Small intestine (tissue), 7 donors: ENCODE measurements around the gene CPB2. TPM values are rescaled to one million over a fixed set of nuclear protein-coding genes. Genes with fewer than 3 reads are reported as not detected.

ENCODE experiments used
- DNase-seq, 2 donors: peaks; one replicate each; pipeline versions ENCODE4 v3.0.0 to v3.0.0-alpha.2; 2013
- FAIRE-seq: peaks from 2 replicates; lab custom pipeline; 2012; peaks lifted over from hg19 to GRCh38; lab: Jason Lieb, UNC
- H3K27ac ChIP-seq, 3 donors: one replicate each; pipeline ENCODE4 v1.5.1; 2013; ENCODE audit warnings: low read length in 2 of 3, mild to moderate bottlenecking in 2 of 3, control low read depth in 1 of 3, inconsistent platforms in 1 of 3, low read depth in 1 of 3, moderate library complexity in 1 of 3
- H3K27me3 ChIP-seq, 3 donors: one replicate each; pipeline ENCODE4 v1.6.1; 2013; ENCODE audit warnings: low read length in 3 of 3, inconsistent platforms in 1 of 3; ENCODE audit not compliant: control insufficient read depth in 3 of 3, insufficient read depth in 3 of 3
- H3K36me3 ChIP-seq, 3 donors: one replicate each; pipeline ENCODE4 v1.6.1; 2013; ENCODE audit warnings: low read length in 3 of 3, inconsistent platforms in 1 of 3, low read depth in 1 of 3, mild to moderate bottlenecking in 1 of 3, moderate library complexity in 1 of 3; ENCODE audit not compliant: control insufficient read depth in 3 of 3, insufficient read depth in 2 of 3
- H3K4me1 ChIP-seq, 3 donors: one replicate each; pipeline ENCODE4 v1.6.1; 2013; ENCODE audit warnings: low read length in 2 of 3, inconsistent platforms in 1 of 3, low read depth in 1 of 3, mild to moderate bottlenecking in 1 of 3, moderate library complexity in 1 of 3; ENCODE audit not compliant: control insufficient read depth in 3 of 3, insufficient read depth in 2 of 3
- H3K4me3 ChIP-seq, 3 donors: one replicate each; pipeline ENCODE4 v1.5.1; 2013; ENCODE audit warnings: low read length in 3 of 3, control low read depth in 1 of 3, inconsistent platforms in 1 of 3, low read depth in 1 of 3, mild to moderate bottlenecking in 1 of 3, moderate library complexity in 1 of 3
- H3K9me3 ChIP-seq, 2 donors: one replicate each; pipeline ENCODE4 v1.6.1; 2013; ENCODE audit warnings: low read depth in 1 of 2, low read length in 1 of 2; ENCODE audit not compliant: control insufficient read depth in 2 of 2, insufficient read depth in 1 of 2
- WGBS, 3 donors: extraction: QIAGEN DNeasy Blood & Tissue Kit; methylation state at CpG; one replicate each; pipeline ENCODE4 v1.1.7; 2013; 5-methylcytosine and 5-hydroxymethylcytosine counted together
- polyA plus RNA-seq, 4 donors: library from polyadenylated mRNA; stranded (reverse) in 3 of 4; unstranded in 1 of 4; fragments of 200-250 nt in 3 of 4; fragments of 120-200 nt in 1 of 4; gene quantifications; one replicate each; pipeline versions ENCODE4 v1.2.1 to v1.2.3, GENCODE V29; 2013
- donor health status: healthy with polysubstance abuse.
- donor health status: control.
- donor health status: control.
- donor health status: Bipolar disorder and iron deficiency.
- donor health status: healthy.

Gene CPB2
- polyA plus RNA-seq, 4 donors: 0.06 TPM; not detected in 3

GRCh38 chr13:46114613-46115012 lies 9.8 kb upstream of the CPB2 start:
- H3K36me3 ChIP-seq: no peaks in the 10 kb centered on the region
- H3K4me1 ChIP-seq: no peaks in the 10 kb centered on the region
- FAIRE-seq (no peak), DNase-seq (no peak)
- H3K4me3 ChIP-seq: no peak overlapping the region
- no peaks in the 10 kb centered on the region for H3K9me3 ChIP-seq
- H3K27me3 ChIP-seq: no peaks in the 10 kb centered on the region
- WGBS, 3 donors: 88 to 91% (median 89%) methylated on average over 9 of the region's 9 CpGs
- no peak overlapping the region for H3K27ac ChIP-seq

DNA sequence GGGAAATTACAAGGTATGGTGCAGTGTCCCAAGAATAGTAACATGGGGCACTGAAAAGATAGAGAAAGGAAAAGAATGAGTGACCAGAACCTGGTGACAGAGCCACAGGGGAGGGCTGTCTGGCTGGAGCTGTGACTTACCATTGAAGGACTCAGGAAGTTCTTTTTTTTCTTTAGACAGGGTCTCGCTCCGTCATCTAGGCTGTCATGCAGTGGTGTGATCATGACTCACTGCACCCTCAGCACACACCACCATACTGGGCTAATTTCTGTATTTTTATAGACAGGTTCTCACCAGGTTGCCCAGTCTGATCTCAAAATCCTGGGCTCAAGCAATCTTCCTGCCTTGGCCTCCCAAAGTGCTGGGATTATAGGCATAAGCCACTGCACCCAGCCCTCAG lies 8.8 kb upstream of the CPB2 start:
- H3K4me3 ChIP-seq: no peak overlapping the region
- WGBS, 3 donors: 66 to 84% (median 76%) methylated on average over 2 of the region's 2 CpGs
- FAIRE-seq: no peak
- H3K36me3 ChIP-seq: no peaks in the 10 kb centered on the region
- H3K9me3 ChIP-seq: no peaks in the 10 kb centered on the region
- DNase-seq: no peak
- H3K4me1 ChIP-seq: no peaks in the 10 kb centered on the region
- H3K27ac ChIP-seq: no peak overlapping the region
- no peaks in the 10 kb centered on the region for H3K27me3 ChIP-seq

DNA sequence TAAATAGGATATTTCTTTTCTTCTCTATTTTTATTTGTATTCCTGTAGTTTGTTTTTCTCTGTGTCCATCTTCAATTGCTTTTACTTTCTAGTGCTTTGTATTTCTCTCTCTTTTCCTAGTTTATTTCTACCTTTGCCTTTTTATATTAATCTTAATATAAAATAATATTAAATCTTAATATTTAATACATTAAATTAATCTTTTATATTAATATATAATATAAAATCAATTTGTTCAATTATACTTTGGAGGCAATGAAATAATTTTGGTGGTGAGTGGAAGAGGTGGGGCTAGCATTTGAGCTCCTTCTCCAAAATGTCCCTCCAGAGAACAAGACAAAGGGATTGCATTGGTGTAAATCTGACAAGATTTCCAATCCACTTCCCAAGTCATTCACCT lies 6.3 kb upstream of the CPB2 start:
- Histone ChIP-seq H3K9me3 (no peaks in the 10 kb centered on the region), H3K4me3 (no peak overlapping the region), H3K27me3 (no peaks in the 10 kb centered on the region), H3K36me3 (no peaks in the 10 kb centered on the region), H3K4me1 (no peaks in the 10 kb centered on the region), H3K27ac (no peak overlapping the region)
- FAIRE-seq (no peak), DNase-seq (no peak)

DNA sequence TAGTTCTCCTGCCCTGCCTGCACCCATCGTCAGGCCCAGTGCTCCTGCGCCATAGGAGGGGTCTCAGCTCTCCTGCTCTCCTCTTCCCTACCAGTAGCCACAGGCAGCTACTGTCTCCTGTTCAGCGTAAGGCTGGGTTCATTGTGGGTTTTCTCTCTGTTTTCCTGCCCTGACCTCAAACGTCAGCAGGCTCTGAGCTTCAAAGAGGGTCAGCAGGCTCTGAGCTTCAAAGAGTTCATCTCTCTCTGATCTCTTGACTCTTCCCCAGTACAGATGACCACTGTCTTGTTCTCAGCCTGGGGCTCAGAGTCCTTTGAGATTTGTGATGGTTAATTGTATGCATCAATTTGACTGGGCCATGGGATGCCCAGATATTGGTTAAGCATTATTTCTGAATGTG lies 4.6 kb upstream of the CPB2 start:
- Histone ChIP-seq H3K27me3 (no peaks in the 10 kb centered on the region), H3K4me3 (no peak overlapping the region), H3K27ac (no peak overlapping the region), H3K36me3 (no peaks in the 10 kb centered on the region), H3K9me3 (no peaks in the 10 kb centered on the region), H3K4me1 (no peaks in the 10 kb centered on the region)
- WGBS, 3 donors: 44 to 70% (median 66%) methylated on average over 4 of the region's 4 CpGs
- DNase-seq (no peak), FAIRE-seq (no peak)

DNA sequence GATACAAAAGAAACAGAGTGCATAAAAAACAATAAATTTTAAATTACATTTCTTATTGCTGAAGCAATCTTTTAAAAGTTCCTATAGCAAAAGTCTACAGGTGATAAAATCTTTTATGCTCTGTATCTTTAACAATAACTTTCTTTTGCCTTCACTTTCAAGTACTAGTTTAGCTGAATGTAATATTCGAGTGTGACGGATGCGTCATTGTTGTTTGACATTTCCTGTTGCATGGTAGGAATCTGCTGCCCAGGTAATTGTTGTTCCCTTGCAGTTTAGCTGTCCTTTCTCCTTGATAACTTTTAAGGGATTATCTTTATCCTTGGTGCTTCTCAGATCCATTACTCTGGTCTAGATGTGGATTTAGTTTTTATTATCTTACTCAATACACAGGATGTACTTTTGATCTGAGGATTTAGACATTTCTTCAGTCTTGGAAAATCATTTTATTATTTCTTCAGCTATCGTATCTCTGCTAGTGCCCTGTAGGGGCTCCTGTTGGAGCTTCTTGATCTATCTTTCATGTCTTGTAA lies 2.1 kb upstream of the CPB2 start:
- 49 to 65% (median 50%) methylated on average over 4 of the region's 4 CpGs for WGBS, 3 donors
- Histone ChIP-seq H3K4me1 (no peaks in the 10 kb centered on the region), H3K36me3 (no peaks in the 10 kb centered on the region), H3K27me3 (peaks cover 0 to 2% (median 0%) of the 10 kb centered on the region in 3 donors), H3K4me3 (no peak overlapping the region), H3K9me3 (no peaks in the 10 kb centered on the region), H3K27ac (no peak overlapping the region)
- DNase-seq (no peak), FAIRE-seq (no peak)

GRCh38 chr13:46103037-46103436 lies 1.8 kb downstream of the CPB2 start:
- 86 to 92% (median 90%) methylated on average over 7 of the region's 7 CpGs for WGBS, 3 donors
- no peak for FAIRE-seq

DNA sequence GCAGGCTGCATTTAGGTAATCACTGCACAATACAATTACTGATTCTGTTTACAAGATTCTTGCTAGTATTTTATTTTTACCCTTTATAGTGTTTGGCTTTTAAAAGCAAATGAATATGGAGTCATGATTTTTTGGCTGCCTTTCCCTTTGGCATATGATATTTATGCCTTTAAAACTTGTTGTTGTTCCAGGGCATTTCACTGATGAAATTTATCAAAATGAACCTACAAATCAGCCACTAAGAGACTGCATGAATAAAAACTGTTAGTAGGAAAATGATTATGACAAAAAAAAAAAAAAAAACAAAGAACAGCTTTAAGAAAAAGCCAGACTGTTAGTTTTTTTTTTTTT lies 2.6 kb downstream of the CPB2 start:
- Histone ChIP-seq H3K4me3 (no peak overlapping the region), H3K27me3 (peaks cover 0 to 2% (median 0%) of the 10 kb centered on the region in 3 donors), H3K36me3 (no peaks in the 10 kb centered on the region), H3K4me1 (no peaks in the 10 kb centered on the region), H3K27ac (no peak overlapping the region), H3K9me3 (no peaks in the 10 kb centered on the region)
- FAIRE-seq (no peak), DNase-seq (no peak)

More at GRCh38 chr13:46103037-46103436, 1.8 kb downstream of the CPB2 start:
- DNase-seq: no peak
- no peaks in the 10 kb centered on the region for H3K9me3 ChIP-seq
- H3K27me3 ChIP-seq: peaks cover 0 to 2% (median 0%) of the 10 kb centered on the region in 3 donors
- no peaks in the 10 kb centered on the region for H3K4me1 ChIP-seq
- H3K27ac ChIP-seq: no peak overlapping the region
- H3K36me3 ChIP-seq: no peaks in the 10 kb centered on the region
- H3K4me3 ChIP-seq: no peak overlapping the region

DNA sequence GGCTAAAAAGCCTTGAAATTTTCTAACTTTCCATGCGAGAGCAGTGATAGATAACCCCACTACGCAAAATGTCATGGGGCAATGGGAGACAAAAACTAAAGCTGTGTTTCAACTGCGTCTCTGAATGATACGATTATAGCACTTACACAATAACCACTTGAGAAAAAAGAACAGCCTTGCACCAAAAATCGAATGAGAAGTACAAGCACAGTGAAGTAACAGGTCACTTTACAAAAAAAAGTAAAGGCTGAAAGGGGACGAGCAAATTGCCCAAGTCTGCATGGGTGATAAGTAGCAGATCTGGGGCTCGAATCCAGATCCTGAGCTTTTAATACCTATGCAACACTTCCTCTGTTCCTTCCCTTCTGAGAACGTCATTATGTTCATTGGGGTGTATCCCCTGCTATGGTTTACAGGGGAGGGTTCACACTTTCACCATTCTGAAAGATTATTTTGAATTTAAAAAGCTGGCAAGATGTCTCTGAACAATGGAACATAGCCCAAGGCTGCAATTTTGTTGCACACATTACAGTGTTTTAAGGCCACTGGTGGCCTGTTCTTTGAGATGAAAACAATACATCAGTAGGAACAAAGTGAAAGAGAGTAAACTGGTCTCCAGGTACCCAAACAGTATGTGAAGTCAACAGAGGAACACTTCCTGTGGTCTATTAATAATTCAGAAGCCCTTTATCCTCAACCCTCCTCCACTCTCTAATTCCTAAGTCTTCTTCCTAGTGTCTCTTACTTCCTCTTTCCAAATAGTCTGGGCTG lies 3.2 kb downstream of the CPB2 start:
- WGBS, 3 donors: 67 to 79% (median 75%) methylated on average over 8 of the region's 8 CpGs
- no peak for DNase-seq
- H3K4me3 ChIP-seq: no peak overlapping the region

DNA sequence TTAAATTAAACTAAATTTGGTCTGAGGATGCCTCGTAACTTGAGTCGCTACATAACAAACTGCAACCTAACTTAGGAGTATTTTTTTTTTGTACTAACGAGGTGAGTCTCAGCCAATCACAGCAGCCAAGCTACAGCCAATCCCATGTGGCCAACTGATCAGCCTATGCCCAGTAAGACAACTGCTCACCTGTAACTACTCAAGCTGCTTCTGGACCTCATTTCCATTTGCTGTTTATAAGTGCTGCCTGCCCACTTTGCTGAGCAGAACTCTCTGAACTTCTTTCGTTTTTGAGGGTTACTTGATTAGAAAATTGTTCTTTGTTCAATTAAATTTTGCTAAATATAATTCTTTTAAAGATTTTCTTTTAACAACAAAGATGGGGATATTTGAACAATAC lies 3.8 kb downstream of the CPB2 start:
- H3K27me3 ChIP-seq: peaks cover 0 to 2% (median 0%) of the 10 kb centered on the region in 3 donors
- no peak for FAIRE-seq
- H3K4me1 ChIP-seq: no peaks in the 10 kb centered on the region
- H3K4me3 ChIP-seq: no peak overlapping the region
- 70 to 84% (median 70%) methylated on average over 4 of the region's 4 CpGs for WGBS, 3 donors
- no peak overlapping the region for H3K27ac ChIP-seq
- H3K36me3 ChIP-seq: no peaks in the 10 kb centered on the region
- no peaks in the 10 kb centered on the region for H3K9me3 ChIP-seq
- DNase-seq: no peak

More for the DNA sequence above, 3.2 kb downstream of the CPB2 start:
- Histone ChIP-seq H3K36me3 (no peaks in the 10 kb centered on the region), H3K27ac (no peak overlapping the region), H3K27me3 (peaks cover 0 to 2% (median 0%) of the 10 kb centered on the region in 3 donors), H3K4me1 (no peaks in the 10 kb centered on the region), H3K9me3 (no peaks in the 10 kb centered on the region)
- FAIRE-seq: no peak
